NK-92 treated with Interleukin-12 subunit alpha and Interleukin-12 subunit beta, amount 100 ng/mL, for 24 hours (cell line): ENCODE results near the gene GPR146.

Source experiments
- DNase-seq: peaks from one replicate; lab custom pipeline; 2025; lab: John Stamatoyannopoulos, UW

Gene GPR146

DNA sequence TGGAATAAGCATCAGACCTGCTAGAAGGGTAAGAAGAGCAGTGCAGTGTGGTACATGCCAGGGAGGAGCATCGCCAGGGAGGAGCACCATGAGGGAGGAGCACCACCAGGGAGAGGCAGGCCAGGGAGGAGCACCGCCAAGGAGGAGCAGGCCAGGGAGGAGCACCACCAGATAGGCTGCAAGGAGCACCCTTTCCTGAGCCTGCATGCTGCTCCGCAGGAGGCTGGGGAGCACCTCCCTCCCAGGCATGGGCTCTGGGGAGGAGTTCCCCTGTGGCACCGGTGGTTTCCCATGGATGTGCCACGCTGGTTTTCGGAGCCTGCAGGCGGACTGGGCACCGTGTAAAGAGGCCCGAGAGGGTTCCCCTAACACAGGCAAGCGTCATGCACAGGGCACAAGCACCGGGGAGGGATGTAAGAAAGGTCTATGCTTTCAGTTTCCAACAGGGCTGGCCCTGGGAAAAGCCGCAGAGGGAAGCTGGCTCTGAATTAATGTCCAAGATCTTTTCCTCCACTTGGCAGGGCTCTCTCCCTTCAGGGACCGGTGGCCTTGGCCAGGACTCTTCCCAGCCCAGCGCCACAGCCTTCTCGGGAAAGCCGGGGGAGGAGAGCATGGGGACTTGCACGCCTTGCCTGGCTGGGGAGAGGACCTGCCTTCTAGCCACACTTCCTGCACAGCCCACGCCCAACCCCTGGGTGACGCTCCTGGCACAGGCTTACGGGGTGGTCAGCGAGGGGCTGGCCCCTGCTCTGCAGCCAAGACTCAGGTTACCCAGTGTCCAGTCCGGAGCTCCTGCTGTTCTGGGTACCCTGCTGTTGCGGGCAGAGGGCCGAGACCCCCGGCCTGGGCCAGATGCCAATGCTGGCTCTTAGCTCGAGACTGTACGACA, 32.1 kb downstream of the GPR146 start:
- DNase-seq: no peak

- DNase-seq: no peak
Observed at GRCh38 chr7:1078519-1078918, 34.2 kb downstream of the GPR146 start.

- DNase-seq: no peak
Observed at GRCh38 chr7:1078985-1079384, 34.6 kb downstream of the GPR146 start.

DNA sequence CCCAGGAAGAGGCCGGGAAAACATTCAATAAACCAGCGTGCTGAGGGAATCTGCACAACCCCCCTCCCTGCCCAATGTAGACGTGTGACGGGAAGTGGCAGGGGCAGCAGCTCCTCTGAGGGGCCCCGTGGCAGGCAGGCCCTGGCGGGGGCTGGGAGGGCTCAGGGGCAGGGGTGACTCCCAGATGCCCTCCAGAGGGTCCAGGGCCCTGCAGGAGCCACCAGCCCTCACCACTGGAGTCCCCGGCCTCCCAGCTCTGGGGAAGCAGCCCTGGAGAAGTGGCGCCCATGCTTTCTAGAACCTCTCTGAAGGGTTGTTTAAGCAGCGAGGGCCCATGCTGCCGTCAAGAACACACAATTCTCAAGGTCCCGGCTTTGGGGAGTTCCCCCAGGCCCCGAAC, 35.2 kb downstream of the GPR146 start:
- no peak for DNase-seq

GRCh38 chr7:1080252-1080920, 36.0 kb downstream of the GPR146 start:
- DNase-seq: no peak

DNA sequence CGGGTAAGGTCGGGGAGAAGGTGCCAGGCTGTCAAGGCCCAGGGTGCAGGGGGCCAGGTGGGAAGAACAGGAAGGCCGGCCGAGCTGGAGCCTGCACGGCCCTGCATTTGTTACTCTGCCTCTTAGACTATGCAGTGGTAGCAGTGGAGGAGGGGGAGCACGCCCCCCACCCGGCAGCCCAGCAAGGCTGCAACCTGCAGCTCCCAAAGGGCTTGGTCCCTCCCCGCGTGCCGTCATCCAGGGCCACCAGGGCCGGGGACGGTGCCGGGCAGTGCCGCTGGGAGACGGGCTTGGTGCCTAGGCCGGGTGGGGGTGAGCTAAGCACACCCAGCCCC, 36.5 kb downstream of the GPR146 start:
- DNase-seq: no peak

- DNase-seq: no peak
Observed at GRCh38 chr7:1081336-1081735, 37.0 kb downstream of the GPR146 start.

DNA sequence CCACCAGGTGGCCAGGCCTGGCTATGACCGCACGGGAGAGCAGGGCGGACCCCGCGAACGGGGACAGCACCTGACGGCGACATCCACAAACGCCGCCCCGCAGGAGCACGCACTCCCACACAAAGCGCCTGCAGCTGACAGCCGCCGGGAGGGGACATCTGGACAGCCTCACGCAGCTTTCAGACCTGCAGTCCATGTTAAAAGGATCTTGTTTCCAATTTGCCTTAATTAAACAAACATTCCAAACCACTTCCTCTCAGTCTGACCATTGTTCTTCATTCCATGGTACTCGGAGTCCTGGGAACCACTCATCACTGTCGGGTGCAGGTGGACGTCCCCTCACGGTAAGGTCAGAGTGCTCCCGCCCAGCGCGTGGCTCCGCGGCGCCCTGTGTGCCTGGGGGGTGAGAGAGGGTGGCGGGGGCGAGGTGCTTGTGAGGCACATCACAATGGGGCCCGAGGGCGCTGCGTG, 37.6 kb downstream of the GPR146 start:
- DNase-seq: no peak

- DNase-seq: no peak
Observed at GRCh38 chr7:1083729-1084657, 39.6 kb downstream of the GPR146 start.

DNA sequence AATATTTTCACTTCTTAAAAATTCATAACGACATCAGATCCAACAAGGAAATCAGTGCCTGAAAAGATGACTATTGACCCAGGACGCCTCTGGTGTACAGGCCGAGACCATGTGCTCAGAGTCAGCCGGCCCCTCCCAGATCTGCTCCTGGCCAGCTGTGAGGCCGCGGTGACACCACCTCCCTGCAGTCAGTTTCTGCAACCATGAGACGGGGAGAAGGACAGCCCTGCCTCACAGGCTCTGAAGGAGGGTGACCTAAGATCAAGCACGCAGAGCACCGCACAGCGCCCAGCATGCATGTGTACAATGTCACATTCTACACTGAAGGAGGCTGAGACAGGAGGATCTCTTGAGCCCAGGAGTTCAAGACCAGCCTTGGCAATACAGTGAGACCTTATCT, 40.9 kb downstream of the GPR146 start:
- no peak for DNase-seq

GRCh38 chr7:1085910-1086421, 41.6 kb downstream of the GPR146 start:
- DNase-seq: no peak

DNA sequence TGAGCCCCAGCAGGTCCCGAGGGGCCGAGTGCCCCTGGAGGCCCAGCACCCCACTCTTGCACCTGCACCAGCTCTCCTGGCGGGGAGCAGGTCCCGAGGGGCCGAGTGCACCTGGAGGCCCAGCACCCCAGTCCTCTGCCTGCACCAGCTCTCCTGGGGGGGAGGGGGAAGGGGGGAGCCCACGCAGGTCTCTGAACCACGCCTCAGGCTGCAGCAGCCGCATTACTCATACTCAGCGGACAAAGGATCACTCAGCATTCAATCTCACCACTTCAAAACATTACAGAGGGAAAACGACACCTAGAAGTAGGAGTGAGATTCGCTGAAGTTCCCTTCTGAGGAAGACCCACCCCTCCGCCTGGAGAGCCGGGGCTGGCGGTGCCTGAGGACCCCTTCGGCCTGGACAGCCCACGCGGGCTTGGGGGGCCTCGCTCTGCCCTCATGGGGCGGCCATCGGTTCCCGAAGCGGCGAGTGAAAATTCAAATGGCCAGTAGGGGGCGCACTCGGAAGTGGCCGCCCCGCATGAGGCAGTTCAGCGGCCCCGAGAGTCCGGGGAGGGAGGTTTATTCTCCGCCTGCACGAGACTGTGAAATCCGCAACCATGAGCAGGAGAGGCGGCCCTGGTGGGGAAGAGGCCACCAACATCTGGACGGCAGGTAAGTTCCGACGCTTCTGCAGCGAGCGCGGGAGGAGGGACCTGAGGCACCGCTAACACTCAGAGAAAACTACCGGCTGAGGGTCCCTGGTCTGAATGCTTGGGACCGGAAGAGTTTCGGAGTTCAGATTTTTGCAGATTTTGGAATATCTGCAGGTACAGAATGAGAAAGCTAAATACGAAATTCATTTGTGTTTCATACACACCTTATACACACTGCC, 42.5 kb downstream of the GPR146 start:
- DNase-seq: no peak

DNA sequence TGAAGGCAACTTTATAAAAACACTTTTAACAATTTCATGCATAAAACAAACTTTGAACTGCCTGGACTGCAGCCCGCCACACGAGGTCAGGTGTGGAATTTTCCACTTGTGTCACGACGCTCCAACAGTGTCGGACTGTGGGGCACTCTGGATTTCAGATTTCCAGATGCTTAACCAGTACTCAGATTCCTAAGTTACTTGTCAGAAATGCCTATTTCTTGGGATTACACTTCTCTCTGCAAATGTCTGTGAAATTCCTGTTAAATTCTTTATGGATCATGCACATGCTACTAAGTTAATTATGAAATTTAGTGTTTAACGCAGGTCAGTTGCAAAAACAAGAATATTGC, 43.1 kb downstream of the GPR146 start:
- no peak for DNase-seq

GRCh38 chr7:1087952-1088920, 43.9 kb downstream of the GPR146 start, which contains the start of gene GPER1:
Gene GPER1, plus strand, starts transcription at chr7:1088113. Its CDS starts 3,616 bp downstream, at chr7:1091729.
- no peak for DNase-seq

DNA sequence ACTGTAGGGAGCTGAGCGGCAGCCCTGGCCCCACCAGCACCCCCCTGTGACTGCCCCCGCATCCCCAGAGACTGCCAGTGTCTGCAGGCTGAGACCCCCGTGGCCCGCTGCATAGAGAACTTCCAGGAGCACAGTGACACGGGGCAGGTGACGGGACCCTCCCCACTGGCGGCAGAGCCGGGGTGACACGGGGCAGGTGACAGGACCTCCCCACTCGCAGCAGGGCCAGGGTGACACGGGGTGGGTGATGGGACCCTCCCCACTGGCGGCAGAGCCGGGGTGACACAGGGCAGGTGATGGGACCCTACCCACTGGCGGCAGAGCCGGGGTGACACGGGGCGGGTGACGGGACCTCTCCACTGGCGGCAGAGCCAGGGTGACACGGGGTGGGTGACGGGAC, 45.9 kb downstream of the GPR146 start:
- no peak for DNase-seq

- no peak for DNase-seq
Observed at GRCh38 chr7:1090686-1091643, 46.6 kb downstream of the GPR146 start.

- no peak for DNase-seq
Observed at GRCh38 chr7:1091644-1092027, 47.3 kb downstream of the GPR146 start.

DNA sequence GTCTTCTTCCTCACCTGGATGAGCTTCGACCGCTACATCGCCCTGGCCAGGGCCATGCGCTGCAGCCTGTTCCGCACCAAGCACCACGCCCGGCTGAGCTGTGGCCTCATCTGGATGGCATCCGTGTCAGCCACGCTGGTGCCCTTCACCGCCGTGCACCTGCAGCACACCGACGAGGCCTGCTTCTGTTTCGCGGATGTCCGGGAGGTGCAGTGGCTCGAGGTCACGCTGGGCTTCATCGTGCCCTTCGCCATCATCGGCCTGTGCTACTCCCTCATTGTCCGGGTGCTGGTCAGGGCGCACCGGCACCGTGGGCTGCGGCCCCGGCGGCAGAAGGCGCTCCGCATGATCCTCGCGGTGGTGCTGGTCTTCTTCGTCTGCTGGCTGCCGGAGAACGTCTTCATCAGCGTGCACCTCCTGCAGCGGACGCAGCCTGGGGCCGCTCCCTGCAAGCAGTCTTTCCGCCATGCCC, 47.9 kb downstream of the GPR146 start:
- DNase-seq: no peak
